Astrocyte of the spinal cord (primary cell): Measurements from ENCODE around the gene ST3GAL5.

Experiments
- DNase-seq: peaks from one replicate; pipeline ENCODE4 v3.0.0; 2011; ENCODE audit warnings: low read depth, low spot score
- H3K4me3 ChIP-seq: 2 replicates; pipeline ENCODE4 v1.5.1; 2011; ENCODE audit warnings: low read depth, mild to moderate bottlenecking, low read length, moderate library complexity
- in situ Hi-C: cut with HindIII; loops from 2 replicates; pipeline ENCODE4 v1.10.0; 2017; ENCODE audit warnings: low sequenced_read_pairs
- TF ChIP-seq, protein P1 (sequence below): IDR thresholded peaks from 2 replicates; pipeline ENCODE4 v1.5.1; 2012; ENCODE audit warnings: low read depth, mild to moderate bottlenecking, low read length, inconsistent platforms

ST3GAL5 gene

DNA sequence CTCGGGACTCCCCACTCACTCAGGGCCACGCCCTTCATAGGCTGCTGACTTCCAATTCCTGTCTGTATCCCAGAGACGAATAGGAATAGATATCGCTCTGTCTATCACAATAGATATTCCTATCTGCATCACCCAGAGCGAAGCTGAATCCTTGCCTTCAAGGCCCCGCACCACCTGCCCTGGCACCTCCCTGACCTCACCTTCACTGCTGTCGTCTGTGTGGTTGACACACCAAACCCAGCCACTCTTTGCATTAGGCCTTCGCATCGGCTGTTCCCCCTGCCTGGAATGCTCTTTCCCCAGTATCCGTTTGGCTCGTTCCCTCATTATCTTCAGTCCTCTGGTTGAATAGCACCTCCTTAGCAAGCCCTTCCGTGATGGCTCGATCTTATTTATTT, 91.5 kb downstream of the ST3GAL5 start:
- in situ Hi-C loops, result no loop called here
- no peak overlapping the region for H3K4me3 ChIP-seq
- DNase-seq, result no peak
- TF ChIP-seq, protein P1, sequence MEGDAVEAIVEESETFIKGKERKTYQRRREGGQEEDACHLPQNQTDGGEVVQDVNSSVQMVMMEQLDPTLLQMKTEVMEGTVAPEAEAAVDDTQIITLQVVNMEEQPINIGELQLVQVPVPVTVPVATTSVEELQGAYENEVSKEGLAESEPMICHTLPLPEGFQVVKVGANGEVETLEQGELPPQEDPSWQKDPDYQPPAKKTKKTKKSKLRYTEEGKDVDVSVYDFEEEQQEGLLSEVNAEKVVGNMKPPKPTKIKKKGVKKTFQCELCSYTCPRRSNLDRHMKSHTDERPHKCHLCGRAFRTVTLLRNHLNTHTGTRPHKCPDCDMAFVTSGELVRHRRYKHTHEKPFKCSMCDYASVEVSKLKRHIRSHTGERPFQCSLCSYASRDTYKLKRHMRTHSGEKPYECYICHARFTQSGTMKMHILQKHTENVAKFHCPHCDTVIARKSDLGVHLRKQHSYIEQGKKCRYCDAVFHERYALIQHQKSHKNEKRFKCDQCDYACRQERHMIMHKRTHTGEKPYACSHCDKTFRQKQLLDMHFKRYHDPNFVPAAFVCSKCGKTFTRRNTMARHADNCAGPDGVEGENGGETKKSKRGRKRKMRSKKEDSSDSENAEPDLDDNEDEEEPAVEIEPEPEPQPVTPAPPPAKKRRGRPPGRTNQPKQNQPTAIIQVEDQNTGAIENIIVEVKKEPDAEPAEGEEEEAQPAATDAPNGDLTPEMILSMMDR, result no peak

DNA sequence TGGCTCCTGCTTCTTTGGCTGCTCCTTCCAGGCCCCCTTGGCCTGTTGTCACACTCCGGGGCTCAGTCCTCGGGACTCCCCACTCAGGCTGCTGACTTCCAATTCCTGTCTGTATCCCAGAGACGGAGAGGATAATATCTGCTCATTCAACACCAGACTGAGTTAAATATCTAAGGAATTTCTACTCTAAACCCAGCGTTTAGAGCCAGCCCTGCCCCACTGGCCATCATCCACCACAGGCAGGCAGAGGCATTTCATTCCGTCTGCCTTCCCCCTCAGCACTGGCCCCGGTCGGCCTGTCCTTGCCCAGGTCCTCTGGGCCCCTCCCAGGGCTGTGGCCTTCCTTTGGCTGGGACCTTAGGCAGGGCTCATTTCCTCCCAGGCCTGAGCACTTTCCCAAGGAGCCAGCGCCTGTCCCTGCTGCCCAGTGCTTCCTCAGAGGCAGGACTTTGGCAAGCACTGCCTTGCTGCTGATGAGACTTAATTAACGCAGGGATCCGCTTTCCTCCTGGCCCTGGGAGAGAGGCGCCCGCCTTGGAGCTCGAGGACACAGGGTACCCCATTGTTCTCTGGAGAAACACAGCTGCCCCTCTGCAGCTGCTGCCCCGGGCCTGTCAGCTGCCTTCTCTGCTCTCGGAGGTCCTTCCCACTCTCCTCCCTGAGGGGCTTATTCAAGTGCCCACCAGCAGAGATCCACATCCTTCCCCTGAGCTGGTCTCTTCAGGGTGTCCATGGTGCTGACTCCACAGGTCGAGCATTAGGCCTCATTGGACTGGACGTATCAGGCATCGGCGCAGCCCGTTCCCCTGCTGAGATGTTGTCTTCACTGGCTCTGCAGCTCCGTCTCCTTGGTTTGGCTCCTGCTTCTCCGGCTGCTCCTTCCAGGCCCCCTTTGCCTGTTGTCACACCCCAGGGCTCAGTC, 92.2 kb downstream of the ST3GAL5 start:
- no peak overlapping the region for H3K4me3 ChIP-seq
- TF ChIP-seq, protein P1, result no peak
- in situ Hi-C loops, result no loop called here
- peak; percentile 24 for DNase-seq

DNA sequence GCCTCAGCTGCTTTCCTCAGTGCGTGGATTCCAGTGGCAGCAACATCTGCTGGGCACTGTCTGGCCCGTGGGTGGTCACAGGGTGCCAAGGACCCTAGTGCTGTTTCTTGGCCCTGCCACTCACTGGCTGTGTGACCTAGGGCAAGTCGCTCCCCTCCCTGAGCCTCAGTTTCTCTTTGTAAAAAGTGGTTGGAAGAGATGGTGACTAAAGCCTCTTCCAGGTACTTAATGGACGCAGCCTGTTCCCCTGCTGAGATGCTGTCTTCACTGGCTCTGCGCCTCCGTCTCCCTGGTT, 92.8 kb downstream of the ST3GAL5 start:
- in situ Hi-C loops, result no loop called here
- TF ChIP-seq, protein P1, result no peak
- DNase-seq, result no peak
- no peak overlapping the region for H3K4me3 ChIP-seq

DNA sequence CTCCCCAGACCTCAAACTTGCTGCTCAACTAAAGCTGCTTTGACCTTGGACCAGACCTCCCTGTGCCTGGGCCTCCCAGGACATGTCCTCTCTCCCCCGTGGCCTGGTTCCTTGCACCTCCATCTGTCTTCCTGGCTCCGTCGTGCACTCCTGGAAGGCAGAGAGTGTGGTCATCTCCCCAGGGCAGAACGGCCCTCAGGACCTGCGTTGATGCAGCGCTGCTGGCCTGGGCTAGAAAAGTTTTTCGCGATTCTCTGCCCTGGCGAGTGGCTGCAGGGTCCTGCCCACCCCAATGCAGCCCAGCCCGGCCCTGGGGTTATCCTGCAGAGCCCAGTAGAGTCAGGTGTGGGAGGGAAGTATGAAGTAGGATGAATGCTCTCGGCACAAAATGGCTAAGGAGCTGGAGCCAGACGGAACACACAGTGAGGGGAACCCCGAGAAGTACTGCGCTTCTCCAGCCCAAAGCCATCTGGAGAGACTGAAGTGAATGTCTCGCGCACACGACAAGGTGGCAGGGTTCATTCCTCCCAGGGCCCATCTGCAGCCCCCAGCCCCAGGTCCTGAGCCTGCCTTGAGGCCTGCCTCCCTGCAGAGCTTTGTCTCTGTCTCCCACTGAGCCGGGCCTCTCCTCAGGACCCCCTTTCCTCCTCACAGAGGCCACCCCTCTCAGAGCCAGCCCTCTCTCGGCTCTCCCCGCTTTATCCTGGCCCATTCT, 93.3 kb downstream of the ST3GAL5 start:
- TF ChIP-seq, protein P1, result no peak
- H3K4me3 ChIP-seq, result no peak overlapping the region
- in situ Hi-C loops, result no loop called here
- no peak for DNase-seq

DNA sequence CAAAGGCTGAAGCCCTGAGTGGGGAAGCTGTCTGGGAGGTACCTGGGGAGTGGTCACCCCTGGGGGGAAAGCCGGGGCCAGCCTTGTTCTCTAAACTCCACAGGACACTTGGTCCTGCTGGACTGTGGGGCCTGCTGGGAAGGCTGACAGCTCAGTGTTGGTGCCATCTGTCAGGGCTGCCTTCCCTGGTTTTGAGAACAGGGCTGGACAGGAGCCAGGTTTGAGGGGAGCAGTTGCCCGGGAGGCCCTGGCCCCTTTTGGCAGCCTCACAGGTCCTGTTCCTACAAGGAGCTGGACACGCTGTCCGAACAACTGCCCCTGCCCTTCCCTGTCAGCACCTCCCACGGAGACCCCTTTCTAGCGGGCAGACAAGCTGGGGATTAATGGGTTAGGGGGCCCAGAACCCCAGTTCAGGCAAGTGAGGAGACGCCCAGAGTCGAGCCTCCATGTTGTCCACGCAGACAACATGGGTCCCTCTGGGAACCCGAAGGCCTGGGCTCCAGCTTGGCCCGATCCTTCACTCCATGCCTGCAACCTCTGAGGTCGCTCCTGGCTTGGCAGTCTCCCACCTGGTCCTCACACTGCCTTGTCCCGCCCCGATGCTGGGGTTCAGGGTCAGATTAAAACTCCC, 94.2 kb downstream of the ST3GAL5 start:
- no peak for DNase-seq
- no peak overlapping the region for H3K4me3 ChIP-seq
- in situ Hi-C loops, result no loop called here
- TF ChIP-seq, protein P1, result no peak

DNA sequence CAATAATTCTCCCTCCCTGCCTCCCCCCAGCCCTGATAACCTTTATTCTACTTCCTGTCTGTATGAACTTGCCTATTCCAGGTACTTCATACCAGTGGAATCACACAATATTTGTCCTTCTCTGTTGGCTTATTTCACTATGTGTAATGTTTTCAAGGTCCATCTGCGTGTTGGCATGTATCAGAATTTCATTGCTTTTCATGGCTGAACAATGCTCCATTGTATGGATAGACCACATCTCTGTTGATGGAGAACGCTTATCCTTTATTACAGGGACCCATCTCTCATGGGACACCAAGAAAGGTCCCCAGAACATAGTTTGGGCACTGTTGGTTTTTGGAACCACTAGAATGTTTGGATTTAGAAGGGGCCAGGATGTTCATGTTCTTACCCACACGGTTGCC, 94.8 kb downstream of the ST3GAL5 start:
- TF ChIP-seq, protein P1, result no peak
- in situ Hi-C loops, result no loop called here
- DNase-seq, result no peak
- H3K4me3 ChIP-seq, result no peak overlapping the region
